Ishikawa (cell line): ENCODE data around the gene SDR39U1.

Source experiments
- CREB1 ChIP-seq: IDR thresholded peaks from 2 replicates; pipeline ENCODE4 v1.6.1; 2012; ENCODE audit warnings: low read depth
- EP300 ChIP-seq: IDR thresholded peaks from 2 replicates; pipeline ENCODE4 v1.6.1; 2012; ENCODE audit warnings: borderline replicate concordance
- FOXM1 ChIP-seq: IDR thresholded peaks from 2 replicates; pipeline ENCODE4 v1.6.1; 2012; ENCODE audit warnings: low read depth, borderline replicate concordance
- MAX ChIP-seq: IDR thresholded peaks from 2 replicates; pipeline ENCODE4 v1.6.1; 2012
- RAD21 ChIP-seq: IDR thresholded peaks from 2 replicates; pipeline ENCODE4 v1.6.1; 2012; ENCODE audit warnings: low read depth
- REST ChIP-seq: IDR thresholded peaks from 2 replicates; pipeline ENCODE4 v1.6.1; 2012; ENCODE audit warnings: low read depth, mild to moderate bottlenecking
- TAF1 ChIP-seq: IDR thresholded peaks from 2 replicates; pipeline ENCODE4 v1.6.1; 2012; ENCODE audit warnings: low read depth, mild to moderate bottlenecking
- TCF12 ChIP-seq: IDR thresholded peaks from 2 replicates; pipeline ENCODE4 v1.6.1; 2012; ENCODE audit warnings: low read depth
- TEAD4 ChIP-seq: IDR thresholded peaks from 2 replicates; pipeline ENCODE4 v1.6.1; 2012
- USF1 ChIP-seq: IDR thresholded peaks from 2 replicates; pipeline ENCODE4 v1.6.1; 2012
- YY1 ChIP-seq: IDR thresholded peaks from 2 replicates; pipeline ENCODE4 v1.6.1; 2012; ENCODE audit warnings: low read depth
- ZBTB7A ChIP-seq: IDR thresholded peaks from 2 replicates; pipeline ENCODE4 v1.6.1; 2012; ENCODE audit warnings: low read depth

GRCh38 chr14:24407608-24408325, 34.8 kb downstream of the SDR39U1 start:
- TF ChIP-seq RAD21 (no peak), REST (no peak), TEAD4 (no peak), MAX (no peak), USF1 (no peak), TCF12 (no peak), CREB1 (no peak), EP300 (no peak), ZBTB7A (no peak), TAF1 (no peak), YY1 (no peak), FOXM1 (no peak)
